Measurements from ENCODE around the gene PALLD. TPM values are rescaled to one million over a fixed set of nuclear protein-coding genes. Genes with fewer than 3 reads are reported as not detected.

PALLD gene
- total and polyA plus RNA-seq, 12 donors, result 169 to 1,537 (median 667) TPM

DNA sequence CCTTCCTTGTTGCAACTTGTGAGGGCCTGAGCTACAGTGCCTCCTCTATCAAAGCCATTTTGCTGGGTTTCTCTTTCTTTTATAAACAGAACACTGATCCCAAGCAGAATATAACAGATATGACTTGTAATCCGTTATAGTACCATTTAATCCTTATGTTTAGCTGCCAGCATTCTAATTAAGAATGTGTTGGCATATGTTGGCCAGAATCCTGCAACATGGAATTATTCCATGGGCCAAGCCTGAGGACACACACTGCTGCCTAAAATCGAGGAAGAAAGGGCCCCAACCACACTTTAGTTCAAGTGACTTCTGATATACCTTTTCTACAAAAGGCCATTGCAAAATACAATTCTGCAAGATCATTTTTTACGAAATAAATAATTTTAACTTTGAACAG, 28.0 kb downstream of the PALLD start:
- ATAC-seq, result peak in 7 of 8 donors; percentile 27 to 70 (median 48)

DNA sequence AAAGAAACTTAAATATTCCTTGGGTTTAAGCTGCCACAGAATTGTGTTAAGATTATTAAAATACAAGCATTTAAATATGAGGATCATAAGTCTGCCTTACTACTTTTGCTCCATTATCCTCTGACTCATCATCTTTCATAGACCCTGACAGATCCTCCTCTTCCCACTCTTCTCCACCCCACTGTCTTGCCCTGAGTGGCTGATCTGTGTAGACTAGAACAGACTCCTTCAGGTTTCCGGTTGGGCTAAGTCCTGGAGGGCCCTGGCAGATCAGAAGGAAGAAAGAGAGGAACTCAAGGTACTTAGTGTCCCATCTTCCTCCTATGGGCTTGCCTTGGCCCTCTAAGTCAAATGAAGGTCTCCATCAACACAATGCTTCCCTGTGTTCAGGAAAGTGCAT, 30.7 kb downstream of the PALLD start:
- Histone ChIP-seq H3K9me3 (no peaks in the 10 kb centered on the region), H3K4me1 (peaks cover 0 to 58% (median 22%) of the 10 kb centered on the region in 9 donors), H3K27ac (peak overlapping the region in 1 of 10 donors; percentile 35), H3K27me3 (no peaks in the 10 kb centered on the region), H3K4me3 (no peak overlapping the region), H3K36me3 (no peaks in the 10 kb centered on the region)
- DNase-seq (no peak), ATAC-seq (peak in 1 of 8 donors; percentile 21)
- TF ChIP-seq, protein P1, sequence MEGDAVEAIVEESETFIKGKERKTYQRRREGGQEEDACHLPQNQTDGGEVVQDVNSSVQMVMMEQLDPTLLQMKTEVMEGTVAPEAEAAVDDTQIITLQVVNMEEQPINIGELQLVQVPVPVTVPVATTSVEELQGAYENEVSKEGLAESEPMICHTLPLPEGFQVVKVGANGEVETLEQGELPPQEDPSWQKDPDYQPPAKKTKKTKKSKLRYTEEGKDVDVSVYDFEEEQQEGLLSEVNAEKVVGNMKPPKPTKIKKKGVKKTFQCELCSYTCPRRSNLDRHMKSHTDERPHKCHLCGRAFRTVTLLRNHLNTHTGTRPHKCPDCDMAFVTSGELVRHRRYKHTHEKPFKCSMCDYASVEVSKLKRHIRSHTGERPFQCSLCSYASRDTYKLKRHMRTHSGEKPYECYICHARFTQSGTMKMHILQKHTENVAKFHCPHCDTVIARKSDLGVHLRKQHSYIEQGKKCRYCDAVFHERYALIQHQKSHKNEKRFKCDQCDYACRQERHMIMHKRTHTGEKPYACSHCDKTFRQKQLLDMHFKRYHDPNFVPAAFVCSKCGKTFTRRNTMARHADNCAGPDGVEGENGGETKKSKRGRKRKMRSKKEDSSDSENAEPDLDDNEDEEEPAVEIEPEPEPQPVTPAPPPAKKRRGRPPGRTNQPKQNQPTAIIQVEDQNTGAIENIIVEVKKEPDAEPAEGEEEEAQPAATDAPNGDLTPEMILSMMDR (IDR thresholded peaks at IDR 0.05), result no peak
- WGBS, 2 donors, result 89 to 91% methylated on average over 1 of the region's 1 CpG
- intact Hi-C loops (cut with DNase I), result loop anchor here in 1 of 10 donors (10.0 kb wide), 1 partner anchor 397 kb away; no protein-coding TSS in a partner anchor

More for the DNA sequence above, 28.0 kb downstream of the PALLD start:
- Histone ChIP-seq H3K27ac (peak overlapping the region in 7 of 10 donors; percentile 8 to 79 (median 36)), H3K4me3 (no peak overlapping the region), H3K4me1 (peaks cover 0 to 59% (median 32%) of the 10 kb centered on the region in 9 donors), H3K9me3 (no peaks in the 10 kb centered on the region), H3K27me3 (no peaks in the 10 kb centered on the region), H3K36me3 (no peaks in the 10 kb centered on the region)
- no peak for DNase-seq
- intact Hi-C loops (cut with DNase I), result loop anchor here in 1 of 10 donors (10.0 kb wide), 1 partner anchor 400 kb away; no protein-coding TSS in a partner anchor
- TF ChIP-seq, protein P1 (IDR thresholded peaks at IDR 0.05), result no peak
- WGBS, 2 donors, result 53 to 71% methylated on average over 3 of the region's 3 CpGs

DNA sequence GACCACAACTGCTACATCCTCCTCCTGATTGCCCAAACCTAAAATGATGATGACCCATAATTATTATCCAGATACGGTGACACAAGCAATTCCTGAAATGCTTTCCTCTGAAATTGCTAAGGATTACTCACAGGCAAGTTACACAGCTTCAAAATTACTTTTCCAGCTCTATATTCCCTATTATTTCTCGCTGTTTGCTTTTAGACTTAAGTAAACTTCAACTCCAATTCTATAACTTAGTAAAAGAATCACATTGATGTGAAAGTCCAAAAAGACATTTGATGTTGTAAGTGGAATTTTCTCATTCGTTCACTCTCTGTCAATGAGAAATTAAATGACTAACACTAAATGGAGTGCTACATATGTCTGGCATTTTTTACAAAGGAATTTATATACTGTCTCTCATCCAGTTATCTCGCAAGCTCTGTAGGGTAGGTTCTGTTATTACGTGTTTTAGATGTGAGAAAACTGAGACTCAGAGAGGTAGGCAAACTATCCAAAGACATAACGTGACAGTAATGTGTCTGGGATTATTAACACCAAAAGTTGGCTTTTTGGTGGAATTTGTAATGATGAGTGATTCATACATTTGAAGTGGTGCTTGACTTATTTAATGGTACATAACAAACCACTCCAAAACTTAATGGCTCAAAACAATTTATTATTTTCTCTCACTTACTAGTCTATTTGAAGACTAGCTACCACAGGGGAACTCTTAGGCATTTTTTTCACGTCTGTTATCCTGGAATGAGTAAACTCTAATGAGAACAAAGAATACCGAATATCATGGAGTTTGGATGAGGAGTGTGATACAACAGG, 31.5 kb downstream of the PALLD start:
- Histone ChIP-seq H3K9me3 (no peaks in the 10 kb centered on the region), H3K4me1 (peaks cover 0 to 52% (median 19%) of the 10 kb centered on the region in 9 donors), H3K36me3 (no peaks in the 10 kb centered on the region), H3K27ac (peak overlapping the region in 1 of 10 donors; percentile 35), H3K4me3 (no peak overlapping the region), H3K27me3 (no peaks in the 10 kb centered on the region)
- ATAC-seq (no peak), DNase-seq (no peak)
- intact Hi-C loops (cut with DNase I), result loop anchor here in 1 of 10 donors (10.0 kb wide), 1 partner anchor 396 kb away; no protein-coding TSS in a partner anchor
- TF ChIP-seq, protein P1 (IDR thresholded peaks at IDR 0.05), result no peak
- WGBS, 2 donors, result 73 to 79% methylated on average over 8 of the region's 8 CpGs

DNA sequence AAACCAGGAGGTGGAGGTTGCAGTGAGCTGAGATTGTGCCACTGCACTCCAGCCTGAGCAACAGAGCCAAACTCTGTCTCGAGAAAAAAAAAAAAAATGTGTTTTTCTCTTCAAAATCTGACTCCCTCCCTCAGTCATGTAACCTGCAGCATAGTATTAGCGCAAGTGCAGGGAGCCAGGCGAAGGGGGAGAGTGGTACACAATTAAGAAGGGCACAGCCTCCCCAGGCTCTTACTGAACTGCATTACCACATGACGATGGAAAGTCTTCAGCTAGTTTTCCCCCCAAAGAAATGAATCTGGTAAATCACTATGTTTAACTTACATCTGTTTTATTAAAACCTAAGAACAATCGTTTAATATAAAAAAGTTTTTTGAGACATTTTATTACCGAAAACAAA, 32.4 kb downstream of the PALLD start:
- 76 to 82% methylated on average over 6 of the region's 6 CpGs for WGBS, 2 donors
- H3K4me1 ChIP-seq, result peaks cover 0 to 43% (median 10%) of the 10 kb centered on the region in 9 donors
- H3K9me3 ChIP-seq, result no peaks in the 10 kb centered on the region
- no peak overlapping the region for H3K4me3 ChIP-seq
- H3K27me3 ChIP-seq, result no peaks in the 10 kb centered on the region
- DNase-seq (no peak), ATAC-seq (peak in 2 of 8 donors; percentile 36 to 44)
- TF ChIP-seq, protein P1 (IDR thresholded peaks at IDR 0.05), result no peak
- no peaks in the 10 kb centered on the region for H3K36me3 ChIP-seq
- peak overlapping the region in 1 of 10 donors; percentile 19 for H3K27ac ChIP-seq
- intact Hi-C loops (cut with DNase I), result loop anchor here in 1 of 10 donors (10.0 kb wide), 1 partner anchor 396 kb away; no protein-coding TSS in a partner anchor
